Thyroid gland (tissue), 4 donors: ENCODE results near the gene MED13.

Experiments
- POLR2A ChIP-seq, 2 donors: fragments of 450-650 bp; IDR thresholded peaks; one replicate each; pipeline ENCODE4 v1.6.1; 2017; ENCODE audit warnings: antibody characterized with exemption in 2 of 2, mild to moderate bottlenecking in 2 of 2, moderate library complexity in 1 of 2
- TF ChIP-seq, protein P1 (sequence below), 6 experiments: fragments of 200-600 bp in 3 of 6; fragments of 450-650 bp in 3 of 6; sonication (generic) in 3 of 6; IDR thresholded peaks; one replicate each; pipeline ENCODE4 v1.5.1; 2016 to 2019; ENCODE audit warnings: antibody characterized with exemption in 6 of 6, mild to moderate bottlenecking in 2 of 6, inconsistent platforms in 1 of 6, moderate library complexity in 1 of 6

DNA sequence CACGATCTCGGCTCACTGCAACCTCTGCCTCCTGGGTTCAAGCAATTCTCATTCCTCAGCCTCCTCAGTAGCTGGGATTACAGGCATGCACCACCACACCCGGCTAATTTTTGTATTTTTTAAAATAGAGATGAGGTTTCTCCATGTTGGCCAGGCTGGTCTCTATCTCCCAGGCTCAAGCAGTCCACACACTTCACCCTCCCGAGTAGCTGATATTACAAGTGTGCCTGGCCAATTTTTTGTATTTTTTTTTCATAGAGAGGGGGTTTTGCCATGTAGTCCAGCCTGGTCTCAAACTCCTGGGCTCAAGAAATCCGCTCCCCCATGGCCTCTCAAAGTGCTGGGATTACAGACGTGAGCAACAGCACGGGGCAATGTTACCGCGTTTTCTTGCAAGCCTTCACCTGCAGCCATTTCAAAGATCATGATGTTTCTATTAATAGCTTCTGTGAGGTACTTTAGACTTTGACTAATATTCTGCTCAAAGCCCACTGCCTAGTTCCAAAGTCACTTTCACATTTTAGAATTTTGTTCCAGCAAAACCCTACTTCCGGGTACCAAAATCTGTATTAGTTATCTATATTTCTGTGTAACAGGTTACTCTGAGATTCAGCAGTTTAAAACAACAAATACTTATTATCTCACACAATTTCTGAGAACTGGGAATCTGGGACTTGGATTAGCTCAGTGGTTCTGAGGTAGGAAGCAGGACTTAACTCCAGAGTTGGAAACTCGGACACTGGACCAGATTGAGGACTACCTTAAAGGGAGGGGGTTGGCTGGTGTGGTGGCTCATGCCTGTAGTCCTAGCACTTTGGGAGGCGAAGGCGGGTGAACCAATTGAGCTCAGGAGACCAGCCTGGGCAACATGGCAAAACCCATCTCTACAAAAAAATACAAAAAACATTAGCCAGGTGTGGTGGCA lies 12.0 kb upstream of the MED13 start:
- TF ChIP-seq, protein P1, sequence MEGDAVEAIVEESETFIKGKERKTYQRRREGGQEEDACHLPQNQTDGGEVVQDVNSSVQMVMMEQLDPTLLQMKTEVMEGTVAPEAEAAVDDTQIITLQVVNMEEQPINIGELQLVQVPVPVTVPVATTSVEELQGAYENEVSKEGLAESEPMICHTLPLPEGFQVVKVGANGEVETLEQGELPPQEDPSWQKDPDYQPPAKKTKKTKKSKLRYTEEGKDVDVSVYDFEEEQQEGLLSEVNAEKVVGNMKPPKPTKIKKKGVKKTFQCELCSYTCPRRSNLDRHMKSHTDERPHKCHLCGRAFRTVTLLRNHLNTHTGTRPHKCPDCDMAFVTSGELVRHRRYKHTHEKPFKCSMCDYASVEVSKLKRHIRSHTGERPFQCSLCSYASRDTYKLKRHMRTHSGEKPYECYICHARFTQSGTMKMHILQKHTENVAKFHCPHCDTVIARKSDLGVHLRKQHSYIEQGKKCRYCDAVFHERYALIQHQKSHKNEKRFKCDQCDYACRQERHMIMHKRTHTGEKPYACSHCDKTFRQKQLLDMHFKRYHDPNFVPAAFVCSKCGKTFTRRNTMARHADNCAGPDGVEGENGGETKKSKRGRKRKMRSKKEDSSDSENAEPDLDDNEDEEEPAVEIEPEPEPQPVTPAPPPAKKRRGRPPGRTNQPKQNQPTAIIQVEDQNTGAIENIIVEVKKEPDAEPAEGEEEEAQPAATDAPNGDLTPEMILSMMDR (IDR thresholded peaks at IDR 0.05) = no peak
- no peak for TF ChIP-seq POLR2A (IDR thresholded peaks at IDR 0.05)
